Tibial nerve (tissue), 3 donors: ENCODE results near the gene ZNF787.

Experiments
- CTCF ChIP-seq, 5 experiments: fragments of 200-600 bp in 3 of 5; fragments of 450-650 bp in 2 of 5; sonication (generic) in 3 of 5; IDR thresholded peaks; one replicate each; pipeline ENCODE4 v1.5.1; 2016 to 2019; ENCODE audit warnings: antibody characterized with exemption in 5 of 5, mild to moderate bottlenecking in 3 of 5, moderate library complexity in 2 of 5
- POLR2A ChIP-seq, 2 donors: fragments of 450-650 bp; IDR thresholded peaks; one replicate each; pipeline ENCODE4 v1.6.1; 2017; ENCODE audit warnings: antibody characterized with exemption in 2 of 2, mild to moderate bottlenecking in 2 of 2, moderate library complexity in 2 of 2

- TF ChIP-seq CTCF (IDR thresholded peaks at IDR 0.05) (no peak), POLR2A (IDR thresholded peaks at IDR 0.05) (no peak)
Measured at GRCh38 chr19:56144376-56144775, 23.3 kb upstream of the ZNF787 start.
